ENCODE data around the gene ZNF334.

GRCh38 chr20:46461808-46462207 is 51.6 kb downstream of the ZNF334 start:
- TF ChIP-seq POLR2AphosphoS5 (IDR thresholded peaks at IDR 0.05) = no peak
- TF ChIP-seq CTCF (IDR thresholded peaks at IDR 0.05) = no peak
- TF ChIP-seq POLR2A (IDR thresholded peaks at IDR 0.05) = no peak
- TF ChIP-seq EP300 (IDR thresholded peaks at IDR 0.05) = no peak
